Astrocyte (in vitro differentiated cells and primary cell): Measurements from ENCODE around the gene FDX1.

Experiments used
- CTCF ChIP-seq: IDR thresholded peaks from 2 replicates; pipeline ENCODE4 v1.5.1; 2011; ENCODE audit warnings: low read depth, mild to moderate bottlenecking, inconsistent platforms, low read length, moderate library complexity; ENCODE audit not compliant: insufficient read depth
- EZH2 ChIP-seq: IDR thresholded peaks from 2 replicates; pipeline ENCODE4 v1.6.1; 2012; ENCODE audit warnings: mild to moderate bottlenecking, low read length, inconsistent platforms; ENCODE audit not compliant: insufficient read depth

- TF ChIP-seq CTCF (no peak), EZH2 (no peak)
These were observed 58.7 kb downstream of the FDX1 start for GRCh38 chr11:110488446-110488845.
